WI38 (cell line): ENCODE measurements around the gene GNAZ.

Experiments used
- H3K4me3 ChIP-seq: 2 replicates; pipeline ENCODE4 v1.5.1; 2011; ENCODE audit warnings: low read depth, mild to moderate bottlenecking, control low read depth, low read length
- TF ChIP-seq, protein P1 (sequence below): IDR thresholded peaks from 2 replicates; pipeline ENCODE4 v1.5.1; 2012; ENCODE audit warnings: low read depth, mild to moderate bottlenecking, control low read depth, low read length

Gene GNAZ

DNA sequence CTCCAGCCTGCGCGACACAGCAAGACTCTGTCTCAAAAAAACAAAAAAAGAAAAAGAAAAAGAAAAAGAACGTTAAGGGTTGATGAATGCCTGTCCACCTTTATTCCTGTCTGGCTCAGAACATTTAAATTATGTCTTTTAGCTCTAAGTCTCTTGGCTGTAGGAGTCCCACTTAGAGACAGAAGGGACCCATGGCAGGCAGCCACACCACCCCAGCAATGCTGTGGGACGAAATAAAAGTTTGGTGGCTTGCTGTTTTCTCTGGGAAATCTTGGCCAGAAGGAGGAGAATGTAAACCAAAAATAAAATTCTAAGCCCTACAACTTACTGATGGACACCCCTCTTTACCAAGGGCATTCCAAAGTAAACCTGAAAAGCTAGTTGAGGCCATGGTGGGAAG, 38.9 kb upstream of the GNAZ start:
- TF ChIP-seq, protein P1, sequence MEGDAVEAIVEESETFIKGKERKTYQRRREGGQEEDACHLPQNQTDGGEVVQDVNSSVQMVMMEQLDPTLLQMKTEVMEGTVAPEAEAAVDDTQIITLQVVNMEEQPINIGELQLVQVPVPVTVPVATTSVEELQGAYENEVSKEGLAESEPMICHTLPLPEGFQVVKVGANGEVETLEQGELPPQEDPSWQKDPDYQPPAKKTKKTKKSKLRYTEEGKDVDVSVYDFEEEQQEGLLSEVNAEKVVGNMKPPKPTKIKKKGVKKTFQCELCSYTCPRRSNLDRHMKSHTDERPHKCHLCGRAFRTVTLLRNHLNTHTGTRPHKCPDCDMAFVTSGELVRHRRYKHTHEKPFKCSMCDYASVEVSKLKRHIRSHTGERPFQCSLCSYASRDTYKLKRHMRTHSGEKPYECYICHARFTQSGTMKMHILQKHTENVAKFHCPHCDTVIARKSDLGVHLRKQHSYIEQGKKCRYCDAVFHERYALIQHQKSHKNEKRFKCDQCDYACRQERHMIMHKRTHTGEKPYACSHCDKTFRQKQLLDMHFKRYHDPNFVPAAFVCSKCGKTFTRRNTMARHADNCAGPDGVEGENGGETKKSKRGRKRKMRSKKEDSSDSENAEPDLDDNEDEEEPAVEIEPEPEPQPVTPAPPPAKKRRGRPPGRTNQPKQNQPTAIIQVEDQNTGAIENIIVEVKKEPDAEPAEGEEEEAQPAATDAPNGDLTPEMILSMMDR: no peak
- no peak overlapping the region for H3K4me3 ChIP-seq

DNA sequence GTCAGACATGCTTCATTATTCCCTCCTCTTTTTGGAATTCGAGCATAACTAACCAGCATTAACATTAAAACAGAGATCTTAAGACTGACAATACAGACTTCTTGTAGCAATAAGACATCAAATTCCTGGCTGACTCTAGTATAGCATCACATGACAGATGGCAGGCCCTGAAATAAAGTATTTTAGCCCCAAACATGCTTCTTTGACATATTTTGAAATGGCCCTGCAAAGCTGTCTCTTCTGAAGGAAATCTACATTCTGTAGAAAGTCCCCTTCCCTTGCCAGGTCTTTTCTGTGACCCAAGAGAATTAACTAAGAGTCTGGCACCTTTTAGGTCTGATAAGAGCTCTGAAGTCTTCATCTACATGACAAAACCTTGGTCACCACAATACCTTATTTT, 38.5 kb upstream of the GNAZ start:
- H3K4me3 ChIP-seq: no peak overlapping the region
- TF ChIP-seq, protein P1: no peak

DNA sequence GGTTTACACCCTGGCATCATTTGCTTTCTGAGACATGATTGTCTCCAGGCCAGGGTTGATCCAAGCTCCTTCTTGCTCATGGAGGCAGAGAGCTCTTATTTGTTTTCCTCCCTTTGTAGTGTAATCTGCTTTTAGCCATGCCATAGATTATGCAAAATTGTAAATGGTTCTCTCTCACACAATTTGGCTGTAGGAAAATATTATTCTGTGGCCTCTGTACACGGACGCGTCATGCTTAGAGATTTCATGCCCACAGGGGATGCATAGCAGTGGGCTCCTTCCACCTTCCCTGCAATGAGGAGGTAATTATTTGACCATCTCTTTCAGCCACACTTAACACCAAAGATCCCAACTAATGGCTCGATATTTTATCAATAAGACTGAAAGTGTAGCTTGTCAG, 37.7 kb upstream of the GNAZ start:
- TF ChIP-seq, protein P1: no peak
- no peak overlapping the region for H3K4me3 ChIP-seq

DNA sequence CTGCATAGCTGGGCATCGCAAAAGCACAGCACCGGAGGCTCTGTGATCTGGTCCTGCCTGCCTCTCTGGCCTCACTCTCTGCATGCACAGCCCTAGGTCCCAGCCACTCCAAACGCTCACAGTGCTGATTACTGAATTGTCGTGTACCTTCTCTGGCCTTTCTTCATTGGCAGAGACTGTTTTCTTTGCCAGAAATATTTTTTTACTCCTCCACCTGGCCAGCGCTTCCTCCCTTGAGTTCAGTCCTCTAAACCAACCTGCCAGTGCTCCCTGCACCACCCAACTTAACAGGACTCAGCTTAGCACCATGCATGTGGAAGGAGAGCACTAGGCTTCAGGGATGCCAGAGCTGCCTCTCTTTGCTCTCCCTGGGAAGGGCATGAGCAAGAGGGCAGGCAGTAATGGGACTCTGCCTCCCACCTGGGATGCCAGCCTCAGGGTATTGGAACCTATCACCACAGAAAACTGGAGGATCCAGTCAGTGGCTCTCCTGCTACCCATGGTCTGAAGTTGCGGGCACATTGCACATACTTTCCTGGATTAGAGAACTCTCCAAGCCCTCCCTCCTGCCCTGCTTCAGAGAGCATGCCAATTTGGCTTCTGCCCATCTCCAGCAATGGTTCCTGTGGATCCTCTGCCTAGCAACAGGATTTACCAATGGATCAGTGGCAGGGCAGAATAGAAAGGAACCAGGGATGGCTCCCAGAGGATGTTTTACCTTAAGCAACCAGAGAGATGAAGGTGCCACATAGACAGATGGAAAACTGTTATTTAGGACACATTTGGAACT, 37.0 kb upstream of the GNAZ start:
- H3K4me3 ChIP-seq: no peak overlapping the region
- TF ChIP-seq, protein P1: no peak

DNA sequence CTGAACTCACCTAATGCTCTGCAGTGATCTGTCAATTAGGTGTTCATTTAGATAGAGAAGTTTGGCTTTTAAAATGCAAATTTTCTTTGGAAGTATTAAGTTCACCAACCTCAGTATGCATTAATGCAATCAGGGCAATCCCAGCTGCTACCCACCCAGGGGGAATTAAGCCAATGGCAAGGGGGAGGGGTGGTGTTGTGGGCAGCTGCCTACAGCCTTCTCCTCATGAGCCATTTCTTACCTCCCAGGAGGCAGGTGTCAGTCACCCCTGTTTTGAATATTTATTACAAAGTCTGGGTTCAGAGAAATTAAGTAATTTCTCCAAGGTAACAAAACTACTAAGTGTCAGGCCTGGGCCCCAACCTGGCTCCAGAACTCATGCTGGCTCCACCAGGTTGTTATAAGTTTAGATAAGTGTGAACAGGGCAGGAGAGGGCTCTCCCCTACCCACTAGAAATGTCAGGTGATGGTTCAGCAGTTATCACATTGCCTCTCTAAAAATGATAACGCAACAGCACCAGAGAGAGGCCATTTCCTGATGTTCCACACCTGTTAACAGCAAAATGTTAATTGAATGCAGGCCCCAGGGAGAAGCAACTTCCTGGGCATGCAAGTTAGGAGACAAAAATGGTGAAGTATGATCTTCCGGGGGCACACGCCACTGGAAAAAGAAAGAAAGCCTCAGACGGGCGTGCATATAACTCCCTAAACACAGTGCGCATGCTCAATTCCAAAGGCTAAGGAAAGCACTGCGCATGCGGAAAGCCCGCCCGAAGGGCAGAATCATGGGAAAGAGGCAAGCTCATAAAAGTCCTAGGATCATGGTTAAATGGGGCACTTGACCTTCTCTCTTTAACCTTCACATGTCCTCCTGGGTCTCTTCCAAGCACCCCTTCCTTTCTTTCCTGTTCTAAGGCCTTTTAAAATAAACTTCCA, 35.4 kb upstream of the GNAZ start:
- no peak overlapping the region for H3K4me3 ChIP-seq

DNA sequence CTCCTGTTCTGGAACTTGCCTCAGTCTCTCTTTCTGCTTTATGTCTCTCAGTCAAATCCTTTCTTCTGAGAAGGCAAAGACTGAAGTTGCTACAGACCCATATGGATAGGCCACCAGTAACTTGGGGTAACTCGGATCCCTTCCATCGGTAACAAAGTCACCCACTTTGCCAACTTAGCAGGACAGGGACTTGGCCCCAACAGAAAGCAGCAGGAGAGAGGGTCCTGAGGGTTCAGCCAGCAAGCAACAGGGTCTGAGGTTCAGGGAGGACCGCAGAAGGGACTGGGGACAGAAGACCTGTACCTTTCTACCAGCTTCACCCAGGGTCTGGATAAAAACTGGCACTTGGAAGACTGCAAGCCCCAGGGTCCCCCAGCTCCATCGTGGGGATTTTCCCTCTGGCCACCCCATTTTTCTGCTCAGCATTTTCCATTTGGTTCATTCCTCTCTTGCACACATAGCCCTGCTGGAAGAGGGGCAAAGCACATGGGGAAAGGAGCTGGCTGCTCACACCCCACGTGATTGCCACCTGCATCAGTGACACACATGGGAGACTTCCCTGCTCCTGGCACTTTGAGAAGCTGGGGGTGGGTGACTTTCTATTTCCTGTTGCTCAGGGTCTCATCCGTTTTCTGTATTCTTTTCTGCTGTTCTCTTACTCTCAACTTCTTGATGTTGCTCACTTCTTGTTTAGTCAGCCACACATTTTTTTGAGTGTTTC, 34.6 kb upstream of the GNAZ start:
- no peak overlapping the region for H3K4me3 ChIP-seq
- TF ChIP-seq, protein P1: no peak

More for the DNA sequence above, 35.4 kb upstream of the GNAZ start:
- TF ChIP-seq, protein P1: no peak
